T-helper 22 cell (primary cell): ENCODE data around the gene HDHD3.
"Not testable (repeated sequence)": the region's sequence is repeated elsewhere in the genome, so short reads cannot be mapped to it uniquely, and the experiment has no call there.

Experiments
- DNase-seq: peaks from one replicate; pipeline ENCODE4 v3.0.0-alpha.2; 2020; ENCODE audit warnings: low read depth

Gene HDHD3

GRCh38 chr9:113389451-113389850, 12.7 kb upstream of the HDHD3 start:
- no peak for DNase-seq

GRCh38 chr9:113388833-113389232, 12.0 kb upstream of the HDHD3 start:
- DNase-seq = no peak

- DNase-seq = no peak
These were observed 10.9 kb upstream of the HDHD3 start for GRCh38 chr9:113387560-113388230.

GRCh38 chr9:113386571-113387393, 10.0 kb upstream of the HDHD3 start:
- no peak for DNase-seq

GRCh38 chr9:113381909-113382411, 5.2 kb upstream of the HDHD3 start:
- no peak for DNase-seq

GRCh38 chr9:113381441-113381840, 4.7 kb upstream of the HDHD3 start:
- DNase-seq = not testable (repeated sequence)

GRCh38 chr9:113380869-113381378, 4.1 kb upstream of the HDHD3 start:
- no peak for DNase-seq

GRCh38 chr9:113379829-113380210, 3.0 kb upstream of the HDHD3 start:
- DNase-seq = not testable (repeated sequence)

GRCh38 chr9:113379094-113379828, 2.5 kb upstream of the HDHD3 start:
- not testable (repeated sequence) for DNase-seq

GRCh38 chr9:113375057-113376023, 1.4 kb downstream of the HDHD3 start:
- no peak for DNase-seq

GRCh38 chr9:113373676-113374392, 3.0 kb downstream of the HDHD3 start:
- DNase-seq = no peak

GRCh38 chr9:113373256-113373655, 3.5 kb downstream of the HDHD3 start:
- no peak for DNase-seq

GRCh38 chr9:113372059-113372458, 4.7 kb downstream of the HDHD3 start:
- DNase-seq = no peak

- no peak for DNase-seq
These were observed 5.9 kb downstream of the HDHD3 start for GRCh38 chr9:113370806-113371325.

GRCh38 chr9:113369855-113370140, 7.0 kb downstream of the HDHD3 start:
- no peak for DNase-seq

- no peak for DNase-seq
These were observed 7.6 kb downstream of the HDHD3 start for GRCh38 chr9:113368982-113369854.

- no peak for DNase-seq
These were observed 8.3 kb downstream of the HDHD3 start for GRCh38 chr9:113368348-113368981.

GRCh38 chr9:113365652-113366051, 11.1 kb downstream of the HDHD3 start:
- DNase-seq = not testable (repeated sequence)

GRCh38 chr9:113364951-113365350, 11.8 kb downstream of the HDHD3 start:
- DNase-seq = no peak
